CD4-positive, alpha-beta T cell (primary cell): ENCODE results near the gene MARCKS. TPM values are rescaled to one million over a fixed set of nuclear protein-coding genes. Genes with fewer than 3 reads are reported as not detected.

Experiments
- ATAC-seq: fragments of 200-7000 bp; cut with Tn5 transposase; one replicate; pipeline ENCODE4 v1.10.0; 2022; ENCODE audit warnings: mild to moderate bottlenecking; ENCODE audit not compliant: poor library complexity
- CTCF ChIA-PET: fragments of 350-600 bp; sonication (Branson Sonifier 250); formaldehyde crosslinking; loops from one replicate; lab custom pipeline; 2021; ENCODE audit warnings: antibody characterized with exemption, inconsistent platforms; lab: Charles Lee
- POLR2A ChIA-PET: fragments of 350-600 bp; sonication (Branson Sonifier 250); formaldehyde crosslinking; loops from one replicate; lab custom pipeline; 2021; ENCODE audit warnings: antibody characterized with exemption, inconsistent platforms; lab: Charles Lee
- DNase-seq, 14 experiments: peaks; one replicate each; pipeline ENCODE4 v3.0.0-alpha.2; 2013 to 2020; ENCODE audit warnings: mixed read lengths in 2 of 14
- H3K27ac ChIP-seq, 2 donors: one replicate each; pipeline versions ENCODE4 v1.5.1 to v1.7.0; 2013; ENCODE audit warnings: low read length in 2 of 2, low read depth in 1 of 2, mild to moderate bottlenecking in 1 of 2
- H3K27me3 ChIP-seq, 2 experiments: 1 replicate in 1 of 2; 2 replicates in 1 of 2; pipeline versions ENCODE4 v1.6.1 to v1.7.0; 2013; ENCODE audit warnings: low read length in 2 of 2, control low read depth in 1 of 2, mild to moderate bottlenecking in 1 of 2, moderate library complexity in 1 of 2; ENCODE audit not compliant: insufficient read depth in 2 of 2, control insufficient read depth in 1 of 2
- H3K36me3 ChIP-seq: one replicate; pipeline ENCODE4 v1.6.1; 2013; ENCODE audit warnings: low read length, control low read depth; ENCODE audit not compliant: insufficient read depth
- H3K4me1 ChIP-seq: one replicate; pipeline ENCODE4 v1.6.1; 2013; ENCODE audit warnings: low read length, control low read depth; ENCODE audit not compliant: insufficient read depth
- H3K4me3 ChIP-seq: one replicate; pipeline ENCODE4 v1.5.1; 2013; ENCODE audit warnings: mild to moderate bottlenecking, low read length, moderate library complexity
- H3K9me3 ChIP-seq, 2 experiments: 1 replicate in 1 of 2; 2 replicates in 1 of 2; pipeline versions ENCODE4 v1.6.1 to v1.7.0; 2013; ENCODE audit warnings: low read length in 2 of 2, mild to moderate bottlenecking in 2 of 2, control low read depth in 1 of 2, moderate library complexity in 1 of 2; ENCODE audit not compliant: control insufficient read depth in 1 of 2, insufficient read depth in 1 of 2
- H3K27ac Mint-ChIP-seq: one replicate; pipeline ENCODE4 v1.8.0; 2020; ENCODE audit warnings: mixed read lengths
- H3K27me3 Mint-ChIP-seq: one replicate; pipeline ENCODE4 v1.8.0; 2021; ENCODE audit warnings: mixed read lengths
- H3K36me3 Mint-ChIP-seq: one replicate; pipeline ENCODE4 v1.8.0; 2021; ENCODE audit warnings: low read depth, mixed read lengths
- H3K4me1 Mint-ChIP-seq: one replicate; pipeline ENCODE4 v1.8.0; 2021; ENCODE audit warnings: low read depth, mixed read lengths
- H3K4me3 Mint-ChIP-seq: one replicate; pipeline ENCODE4 v1.8.0; 2020; ENCODE audit warnings: mild to moderate bottlenecking, mixed read lengths
- H3K9me3 Mint-ChIP-seq: one replicate; pipeline ENCODE4 v1.8.0; 2020; ENCODE audit warnings: mixed read lengths
- intact Hi-C, 2 experiments: fragments of 100-400 bp; cut with DNase I in 1 of 2; cut with micrococcal nuclease in 1 of 2; formaldehyde crosslinking; loops; one replicate each; pipeline versions ENCODE4 v1.15.1 to v1.9.0; 2023 to 2025; cut with DNase I, micrococcal nuclease
- total RNA-seq, 174 experiments: library from RNA in 2 of 174; stranded (reverse) in 2 of 174; gene quantifications; one replicate each; pipeline ENCODE4 v1.2.3 and lab custom pipeline; 2021 to 2026
- TF ChIP-seq, protein P1 (sequence below): fragments of 200-600 bp; IDR thresholded peaks from one replicate; pipeline ENCODE4 v1.8.0; 2022; ENCODE audit warnings: antibody characterized with exemption, mild to moderate bottlenecking

Gene MARCKS
- total RNA-seq, 2 experiments from 2014 or later = 0.63 to 0.70 TPM

DNA sequence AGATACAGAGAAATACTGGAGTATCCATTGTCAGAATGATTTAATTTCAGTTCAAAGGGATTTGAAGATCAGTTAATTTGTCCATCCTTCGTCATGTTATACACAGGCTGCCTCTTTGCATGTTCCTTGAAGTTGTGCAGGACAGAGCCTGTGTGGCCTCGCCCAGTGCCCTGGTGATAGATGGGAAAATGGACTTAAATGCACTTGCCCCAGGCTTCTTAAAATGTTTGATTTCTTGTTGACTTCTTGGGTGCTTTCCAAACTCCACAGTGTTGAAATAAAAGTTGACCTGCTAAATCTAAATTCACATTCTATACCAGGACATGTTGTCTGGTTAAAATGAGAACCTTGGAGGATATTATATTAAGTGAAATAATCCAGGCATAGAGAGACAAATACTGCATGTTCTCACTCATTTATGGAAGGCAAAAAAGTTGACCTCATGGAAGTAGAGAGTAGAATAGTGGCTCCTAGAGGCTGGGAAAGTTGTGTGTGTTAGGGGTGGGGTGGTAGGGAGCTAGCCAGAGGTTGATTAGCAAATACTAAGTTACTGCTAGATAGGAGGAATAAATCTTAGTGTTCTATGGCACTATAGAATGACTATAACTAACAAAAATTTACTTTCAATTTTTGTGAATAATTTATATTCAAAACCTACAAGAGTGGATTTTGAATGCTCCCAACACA lies 25.3 kb downstream of the MARCKS start:
- no peak overlapping the region for H3K27ac Mint-ChIP-seq
- H3K9me3 Mint-ChIP-seq = no peaks in the 10 kb centered on the region
- ChIA-PET POLR2A (no interaction called here), CTCF (no interaction called here)
- no peak for DNase-seq
- no peaks in the 10 kb centered on the region for H3K4me1 ChIP-seq
- no peak overlapping the region for H3K4me3 ChIP-seq
- H3K4me3 Mint-ChIP-seq = no peak overlapping the region
- H3K27ac ChIP-seq = no peak overlapping the region
- intact Hi-C loops = no loop called here
- TF ChIP-seq, protein P1, sequence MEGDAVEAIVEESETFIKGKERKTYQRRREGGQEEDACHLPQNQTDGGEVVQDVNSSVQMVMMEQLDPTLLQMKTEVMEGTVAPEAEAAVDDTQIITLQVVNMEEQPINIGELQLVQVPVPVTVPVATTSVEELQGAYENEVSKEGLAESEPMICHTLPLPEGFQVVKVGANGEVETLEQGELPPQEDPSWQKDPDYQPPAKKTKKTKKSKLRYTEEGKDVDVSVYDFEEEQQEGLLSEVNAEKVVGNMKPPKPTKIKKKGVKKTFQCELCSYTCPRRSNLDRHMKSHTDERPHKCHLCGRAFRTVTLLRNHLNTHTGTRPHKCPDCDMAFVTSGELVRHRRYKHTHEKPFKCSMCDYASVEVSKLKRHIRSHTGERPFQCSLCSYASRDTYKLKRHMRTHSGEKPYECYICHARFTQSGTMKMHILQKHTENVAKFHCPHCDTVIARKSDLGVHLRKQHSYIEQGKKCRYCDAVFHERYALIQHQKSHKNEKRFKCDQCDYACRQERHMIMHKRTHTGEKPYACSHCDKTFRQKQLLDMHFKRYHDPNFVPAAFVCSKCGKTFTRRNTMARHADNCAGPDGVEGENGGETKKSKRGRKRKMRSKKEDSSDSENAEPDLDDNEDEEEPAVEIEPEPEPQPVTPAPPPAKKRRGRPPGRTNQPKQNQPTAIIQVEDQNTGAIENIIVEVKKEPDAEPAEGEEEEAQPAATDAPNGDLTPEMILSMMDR = no peak
- H3K36me3 ChIP-seq = no peaks in the 10 kb centered on the region
- no peaks in the 10 kb centered on the region for H3K4me1 Mint-ChIP-seq
- H3K27me3 Mint-ChIP-seq = peaks cover 31% of the 10 kb centered on the region
- H3K27me3 ChIP-seq = peaks cover 0 to 3% of the 10 kb centered on the region in 2 experiments
- ATAC-seq = no peak
- no peaks in the 10 kb centered on the region for H3K9me3 ChIP-seq
- no peaks in the 10 kb centered on the region for H3K36me3 Mint-ChIP-seq

DNA sequence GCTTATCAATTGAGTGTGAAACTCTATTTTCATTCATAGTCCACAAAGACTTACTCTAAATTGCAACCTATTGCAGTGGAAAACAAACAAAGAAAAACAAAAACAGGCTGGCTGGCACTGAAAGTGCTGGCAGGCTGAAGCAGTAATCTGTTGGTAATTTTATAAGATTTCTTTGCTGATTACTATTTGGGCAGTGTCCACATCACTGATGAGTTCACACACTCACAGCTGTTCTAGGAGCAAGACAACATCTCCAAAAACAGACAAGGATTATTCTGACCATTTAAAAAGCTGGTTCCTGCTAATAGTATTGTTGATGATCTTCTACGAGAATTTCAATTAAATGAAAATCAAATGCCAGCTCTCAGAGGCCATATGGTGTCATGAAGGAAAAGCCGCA lies 26.9 kb downstream of the MARCKS start:
- Mint-ChIP-seq H3K4me3 (no peak overlapping the region), H3K4me1 (no peaks in the 10 kb centered on the region), H3K27ac (no peak overlapping the region), H3K36me3 (no peaks in the 10 kb centered on the region), H3K9me3 (no peaks in the 10 kb centered on the region), H3K27me3 (peaks cover 29% of the 10 kb centered on the region)
- no peaks in the 10 kb centered on the region for H3K36me3 ChIP-seq
- no peak for DNase-seq
- no peak for ATAC-seq
- H3K9me3 ChIP-seq = no peaks in the 10 kb centered on the region
- no peak overlapping the region for H3K4me3 ChIP-seq
- ChIA-PET CTCF (no interaction called here), POLR2A (no interaction called here)
- intact Hi-C loops = no loop called here
- TF ChIP-seq, protein P1 = no peak
- H3K4me1 ChIP-seq = no peaks in the 10 kb centered on the region
- H3K27ac ChIP-seq = no peak overlapping the region
- peaks cover 0 to 2% of the 10 kb centered on the region in 2 experiments for H3K27me3 ChIP-seq

DNA sequence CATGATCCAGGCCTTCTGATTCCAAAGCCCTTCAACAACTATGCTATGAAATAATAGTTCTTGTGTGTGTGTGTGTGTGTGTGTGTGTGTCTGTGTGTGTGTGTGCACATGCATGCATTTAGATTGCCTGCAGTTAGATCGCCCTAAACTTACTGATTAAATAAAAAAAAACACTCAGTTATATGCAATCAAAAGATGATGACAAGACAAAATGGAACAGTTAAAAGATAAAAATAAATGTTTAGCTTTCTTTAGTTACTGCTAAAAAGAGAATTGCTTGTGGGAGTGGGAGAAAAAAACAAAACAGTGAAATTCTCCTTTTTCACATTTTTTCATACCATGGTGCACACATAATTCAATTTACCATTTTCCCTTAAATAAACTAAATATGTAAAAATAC lies 29.4 kb downstream of the MARCKS start:
- H3K4me1 Mint-ChIP-seq = no peaks in the 10 kb centered on the region
- H3K27me3 ChIP-seq = no peaks in the 10 kb centered on the region
- no peaks in the 10 kb centered on the region for H3K9me3 ChIP-seq
- H3K36me3 Mint-ChIP-seq = no peaks in the 10 kb centered on the region
- no peak overlapping the region for H3K4me3 Mint-ChIP-seq
- no peak overlapping the region for H3K27ac ChIP-seq
- ChIA-PET POLR2A (no interaction called here), CTCF (no interaction called here)
- intact Hi-C loops = no loop called here
- H3K9me3 Mint-ChIP-seq = no peaks in the 10 kb centered on the region
- no peaks in the 10 kb centered on the region for H3K4me1 ChIP-seq
- no peak overlapping the region for H3K27ac Mint-ChIP-seq
- TF ChIP-seq, protein P1 = no peak
- H3K4me3 ChIP-seq = no peak overlapping the region
- no peak for ATAC-seq
- no peak for DNase-seq
- H3K36me3 ChIP-seq = no peaks in the 10 kb centered on the region
- H3K27me3 Mint-ChIP-seq = peaks cover 10% of the 10 kb centered on the region
